Adrenal gland (tissue), 5 donors: ENCODE data around the gene ADGRF4.

Experiments used
- CTCF ChIP-seq, 6 experiments: fragments of 450-650 bp in 4 of 6; fragments of 200-600 bp in 2 of 6; sonication (generic) in 1 of 6; IDR thresholded peaks; 1 replicate in 5 of 6; 2 replicates in 1 of 6; pipeline versions ENCODE4 v1.5.1 to v1.8.0; 2016 to 2021; ENCODE audit warnings: antibody characterized with exemption in 6 of 6, mild to moderate bottlenecking in 2 of 6, moderate library complexity in 1 of 6
- POLR2A ChIP-seq, 2 donors: fragments of 450-650 bp; IDR thresholded peaks; one replicate each; pipeline ENCODE4 v1.6.1; 2017; ENCODE audit warnings: antibody characterized with exemption in 2 of 2, mild to moderate bottlenecking in 2 of 2, moderate library complexity in 1 of 2
- donor health status: DM: no; HTN: no; CAD: no.

- no peak for TF ChIP-seq CTCF (IDR thresholded peaks at IDR 0.05)
- no peak for TF ChIP-seq POLR2A (IDR thresholded peaks at IDR 0.05)
These were observed 47.6 kb upstream of the ADGRF4 start for GRCh38 chr6:47650553-47651432.
